ENCODE results near the gene EYA2. TPM values are rescaled to one million over a fixed set of nuclear protein-coding genes. Genes with fewer than 3 reads are reported as not detected.

EYA2 gene
- polyA plus RNA-seq, 1 donor (not counting 4 experiments of a cell fraction or from before 2014, with no cell fraction given): not detected

DNA sequence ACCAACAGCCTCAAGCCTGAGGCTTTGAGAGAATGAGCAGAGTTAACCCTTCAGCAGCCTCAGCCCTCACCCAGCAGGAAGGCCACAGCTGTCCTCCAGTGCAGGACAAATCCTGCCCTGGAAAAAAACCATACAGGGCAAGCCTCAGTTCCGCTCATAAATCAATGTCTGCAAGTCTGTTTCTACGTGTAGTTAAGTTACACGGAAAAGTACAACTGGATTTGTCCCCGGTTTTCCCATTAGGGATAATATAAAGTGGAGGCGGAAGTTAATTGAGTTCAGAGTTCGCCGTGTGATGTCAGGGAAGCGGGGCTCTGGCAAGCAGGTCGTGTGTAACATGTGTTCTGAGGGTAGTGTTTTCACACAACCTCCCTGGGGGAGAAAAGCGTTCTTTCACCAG, 44.2 kb upstream of the EYA2 start:
- no peaks in the 10 kb centered on the region for H4K20me1 ChIP-seq (ENCODE audit: control insufficient read depth, extremely low read depth, insufficient read depth, low read length)
- no peak for DNase-seq (ENCODE audit: low read depth, low spot score)

DNA sequence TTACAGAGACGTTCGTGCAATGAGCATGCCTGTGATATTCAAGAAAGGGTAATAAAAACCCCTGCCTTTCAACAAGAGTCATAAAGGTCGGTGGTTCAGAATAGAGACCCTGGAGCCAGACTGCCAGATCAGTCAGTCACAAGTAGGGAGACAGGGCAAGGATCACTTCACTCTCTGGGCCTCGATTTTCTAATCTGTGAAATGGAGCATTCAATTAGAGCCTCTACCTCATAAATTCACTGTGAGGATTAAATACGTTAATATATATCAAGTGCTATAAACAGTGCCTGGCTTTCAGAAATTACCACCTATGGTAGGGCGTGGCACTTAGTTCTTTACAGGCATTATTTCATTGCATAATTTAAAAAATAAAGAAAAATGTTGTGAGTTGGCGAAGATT, 43.7 kb upstream of the EYA2 start:
- no peaks in the 10 kb centered on the region for H3K9me1 ChIP-seq (ENCODE audit: control insufficient read depth, extremely low read depth, insufficient read depth, low read length)
- H3K4me3 ChIP-seq (ENCODE audit: control insufficient read depth in 2 of 3, extremely low read depth in 1 of 3, insufficient read depth in 2 of 3, low read depth in 1 of 3, low read length in 3 of 3): no peak overlapping the region
- H3K27me3 ChIP-seq (ENCODE audit: control insufficient read depth, extremely low read depth, insufficient read depth, low read length): no peaks in the 10 kb centered on the region
- H3K27ac ChIP-seq (ENCODE audit: control insufficient read depth, insufficient read depth, low read length): no peak overlapping the region
- H3K4me2 ChIP-seq (ENCODE audit: control insufficient read depth, extremely low read depth, insufficient read depth, low read depth, low read length): no peak overlapping the region
- DNase-seq (ENCODE audit: low read depth, low spot score): no peak
- no peak for FAIRE-seq
- no peaks in the 10 kb centered on the region for H3K4me1 ChIP-seq (ENCODE audit: control insufficient read depth, extremely low read depth, insufficient read depth, low read length)
- no peaks in the 10 kb centered on the region for H4K20me1 ChIP-seq (ENCODE audit: control insufficient read depth, extremely low read depth, insufficient read depth, low read length)
- H3K9me3 ChIP-seq (ENCODE audit: control insufficient read depth, low read depth, low read length): no peaks in the 10 kb centered on the region
- dilution Hi-C loops (cut with MboI; ENCODE audit: extremely low pct_ligation_motif_present, low sequenced_read_pairs): no loop called here
- no peak overlapping the region for H3K9ac ChIP-seq (ENCODE audit: control insufficient read depth, extremely low read depth, insufficient read depth, low read length)
- no peaks in the 10 kb centered on the region for H3K36me3 ChIP-seq (ENCODE audit: control insufficient read depth in 2 of 2, extremely low read depth in 1 of 2, insufficient read depth in 2 of 2, low read length in 2 of 2)
- TF ChIP-seq EZH2 (IDR thresholded peaks at IDR 0.05; ENCODE audit: low read length): no peak
- TF ChIP-seq, protein P1, sequence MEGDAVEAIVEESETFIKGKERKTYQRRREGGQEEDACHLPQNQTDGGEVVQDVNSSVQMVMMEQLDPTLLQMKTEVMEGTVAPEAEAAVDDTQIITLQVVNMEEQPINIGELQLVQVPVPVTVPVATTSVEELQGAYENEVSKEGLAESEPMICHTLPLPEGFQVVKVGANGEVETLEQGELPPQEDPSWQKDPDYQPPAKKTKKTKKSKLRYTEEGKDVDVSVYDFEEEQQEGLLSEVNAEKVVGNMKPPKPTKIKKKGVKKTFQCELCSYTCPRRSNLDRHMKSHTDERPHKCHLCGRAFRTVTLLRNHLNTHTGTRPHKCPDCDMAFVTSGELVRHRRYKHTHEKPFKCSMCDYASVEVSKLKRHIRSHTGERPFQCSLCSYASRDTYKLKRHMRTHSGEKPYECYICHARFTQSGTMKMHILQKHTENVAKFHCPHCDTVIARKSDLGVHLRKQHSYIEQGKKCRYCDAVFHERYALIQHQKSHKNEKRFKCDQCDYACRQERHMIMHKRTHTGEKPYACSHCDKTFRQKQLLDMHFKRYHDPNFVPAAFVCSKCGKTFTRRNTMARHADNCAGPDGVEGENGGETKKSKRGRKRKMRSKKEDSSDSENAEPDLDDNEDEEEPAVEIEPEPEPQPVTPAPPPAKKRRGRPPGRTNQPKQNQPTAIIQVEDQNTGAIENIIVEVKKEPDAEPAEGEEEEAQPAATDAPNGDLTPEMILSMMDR (optimal IDR thresholded peaks at IDR 0.05 in 1 of 3, IDR thresholded peaks at IDR 0.05 in 1 of 3, conservative IDR thresholded peaks at IDR 0.05 in 1 of 3; ENCODE audit: extremely low read depth in 1 of 3, insufficient read depth in 2 of 3, low read length in 3 of 3): no peak
- no peak overlapping the region for H2AFZ ChIP-seq (ENCODE audit: control insufficient read depth, low read length)
- no peaks in the 10 kb centered on the region for H3K79me2 ChIP-seq (ENCODE audit: control insufficient read depth, insufficient read depth, low read length)

More for the DNA sequence above, 44.2 kb upstream of the EYA2 start:
- Histone ChIP-seq H3K9ac (ENCODE audit: control insufficient read depth, extremely low read depth, insufficient read depth, low read length) (no peak overlapping the region), H3K27me3 (ENCODE audit: control insufficient read depth, extremely low read depth, insufficient read depth, low read length) (no peaks in the 10 kb centered on the region), H3K4me1 (ENCODE audit: control insufficient read depth, extremely low read depth, insufficient read depth, low read length) (no peaks in the 10 kb centered on the region), H3K36me3 (ENCODE audit: control insufficient read depth in 2 of 2, extremely low read depth in 1 of 2, insufficient read depth in 2 of 2, low read length in 2 of 2) (no peaks in the 10 kb centered on the region), H3K27ac (ENCODE audit: control insufficient read depth, insufficient read depth, low read length) (no peak overlapping the region), H3K9me1 (ENCODE audit: control insufficient read depth, extremely low read depth, insufficient read depth, low read length) (no peaks in the 10 kb centered on the region), H3K79me2 (ENCODE audit: control insufficient read depth, insufficient read depth, low read length) (no peaks in the 10 kb centered on the region), H3K4me2 (ENCODE audit: control insufficient read depth, extremely low read depth, insufficient read depth, low read depth, low read length) (no peak overlapping the region), H3K4me3 (ENCODE audit: control insufficient read depth in 2 of 3, extremely low read depth in 1 of 3, insufficient read depth in 2 of 3, low read depth in 1 of 3, low read length in 3 of 3) (no peak overlapping the region), H3K9me3 (ENCODE audit: control insufficient read depth, low read depth, low read length) (no peaks in the 10 kb centered on the region), H2AFZ (ENCODE audit: control insufficient read depth, low read length) (no peak overlapping the region)
- TF ChIP-seq EZH2 (IDR thresholded peaks at IDR 0.05; ENCODE audit: low read length): no peak
- TF ChIP-seq, protein P1 (optimal IDR thresholded peaks at IDR 0.05 in 1 of 3, IDR thresholded peaks at IDR 0.05 in 1 of 3, conservative IDR thresholded peaks at IDR 0.05 in 1 of 3; ENCODE audit: extremely low read depth in 1 of 3, insufficient read depth in 2 of 3, low read length in 3 of 3): no peak
- dilution Hi-C loops (cut with MboI; ENCODE audit: extremely low pct_ligation_motif_present, low sequenced_read_pairs): no loop called here
- FAIRE-seq: no peak
